Stomach (tissue), 4 donors: ENCODE data around the gene GTPBP8.

Source experiments
- CTCF ChIP-seq, 7 experiments: fragments of 450-650 bp in 4 of 7; fragments of 200-600 bp in 3 of 7; sonication (generic) in 3 of 7; IDR thresholded peaks; one replicate each; pipeline ENCODE4 v1.5.1; 2016 to 2019; ENCODE audit warnings: antibody characterized with exemption in 7 of 7, control low read depth in 2 of 7, mild to moderate bottlenecking in 1 of 7
- EP300 ChIP-seq: sonication (generic); formaldehyde crosslinking; IDR thresholded peaks from one replicate; pipeline ENCODE4 v1.6.1; 2017; ENCODE audit warnings: antibody characterized with exemption
- POLR2A ChIP-seq, 4 donors: fragments of 450-650 bp; IDR thresholded peaks; one replicate each; pipeline ENCODE4 v1.6.1; 2016; ENCODE audit warnings: antibody characterized with exemption in 4 of 4, control low read depth in 2 of 4, mild to moderate bottlenecking in 1 of 4, moderate library complexity in 1 of 4
- POLR2AphosphoS5 ChIP-seq, 3 donors: sonication (generic); formaldehyde crosslinking; IDR thresholded peaks; one replicate each; pipeline ENCODE4 v1.6.1; 2016; ENCODE audit warnings: antibody characterized with exemption in 3 of 3

- TF ChIP-seq CTCF (IDR thresholded peaks at IDR 0.05) (no peak), POLR2A (IDR thresholded peaks at IDR 0.05) (no peak), POLR2AphosphoS5 (IDR thresholded peaks at IDR 0.05) (no peak), EP300 (no peak)
Measured at GRCh38 chr3:112980080-112980479, 10.7 kb upstream of the GTPBP8 start.
